ENCODE measurements around the gene NRXN3. TPM values are rescaled to one million over a fixed set of nuclear protein-coding genes. Genes with fewer than 3 reads are reported as not detected.

Gene NRXN3
- total RNA-seq, 1 experiment from 2014 or later, result 0.07 TPM

- no peaks in the 10 kb centered on the region for H3K36me3 ChIP-seq
- H3K27me3 ChIP-seq, result no peaks in the 10 kb centered on the region
- H3K9me3 ChIP-seq, result no peaks in the 10 kb centered on the region
- DNase-seq, result no peak
- H3K4me3 ChIP-seq, result no peak overlapping the region
Measured at GRCh38 chr14:79555429-79555828, 1385.3 kb downstream of the NRXN3 start.

- no peaks in the 10 kb centered on the region for H3K27me3 ChIP-seq
- no peak overlapping the region for H3K4me3 ChIP-seq
- H3K9me3 ChIP-seq, result no peaks in the 10 kb centered on the region
- no peak for DNase-seq
- H3K36me3 ChIP-seq, result no peaks in the 10 kb centered on the region
Measured at GRCh38 chr14:79557309-79557708, 1387.1 kb downstream of the NRXN3 start.

- no peaks in the 10 kb centered on the region for H3K27me3 ChIP-seq
Measured at GRCh38 chr14:79562185-79562584, 1392.0 kb downstream of the NRXN3 start.

GRCh38 chr14:79564371-79564770 lies 1394.2 kb downstream of the NRXN3 start:
- Histone ChIP-seq H3K36me3 (no peaks in the 10 kb centered on the region), H3K4me3 (no peak overlapping the region), H3K9me3 (no peaks in the 10 kb centered on the region), H3K27me3 (no peaks in the 10 kb centered on the region)
- DNase-seq, result no peak

More at GRCh38 chr14:79562185-79562584, 1392.0 kb downstream of the NRXN3 start:
- Histone ChIP-seq H3K9me3 (no peaks in the 10 kb centered on the region), H3K4me3 (no peak overlapping the region), H3K36me3 (no peaks in the 10 kb centered on the region)
- no peak for DNase-seq

- no peaks in the 10 kb centered on the region for H3K9me3 ChIP-seq
Measured at GRCh38 chr14:79567306-79567705, 1397.1 kb downstream of the NRXN3 start.

GRCh38 chr14:79568594-79568993 lies 1398.4 kb downstream of the NRXN3 start:
- DNase-seq, result no peak
- H3K36me3 ChIP-seq, result no peaks in the 10 kb centered on the region
- H3K27me3 ChIP-seq, result no peaks in the 10 kb centered on the region
- no peaks in the 10 kb centered on the region for H3K9me3 ChIP-seq
- no peak overlapping the region for H3K4me3 ChIP-seq

More at GRCh38 chr14:79567306-79567705, 1397.1 kb downstream of the NRXN3 start:
- no peak for DNase-seq
- Histone ChIP-seq H3K4me3 (no peak overlapping the region), H3K36me3 (no peaks in the 10 kb centered on the region), H3K27me3 (no peaks in the 10 kb centered on the region)

- no peaks in the 10 kb centered on the region for H3K36me3 ChIP-seq
- H3K9me3 ChIP-seq, result no peaks in the 10 kb centered on the region
- no peak for DNase-seq
- no peaks in the 10 kb centered on the region for H3K27me3 ChIP-seq
- no peak overlapping the region for H3K4me3 ChIP-seq
Measured at GRCh38 chr14:79569072-79569471, 1398.9 kb downstream of the NRXN3 start.

GRCh38 chr14:79570648-79571047 lies 1400.5 kb downstream of the NRXN3 start:
- Histone ChIP-seq H3K36me3 (no peaks in the 10 kb centered on the region), H3K4me3 (no peak overlapping the region), H3K9me3 (no peaks in the 10 kb centered on the region), H3K27me3 (no peaks in the 10 kb centered on the region)
- DNase-seq, result no peak

- DNase-seq, result no peak
- Histone ChIP-seq H3K4me3 (no peak overlapping the region), H3K36me3 (no peaks in the 10 kb centered on the region), H3K27me3 (no peaks in the 10 kb centered on the region), H3K9me3 (no peaks in the 10 kb centered on the region)
Measured at GRCh38 chr14:79571366-79571765, 1401.2 kb downstream of the NRXN3 start.

GRCh38 chr14:79573486-79573885 lies 1403.3 kb downstream of the NRXN3 start:
- Histone ChIP-seq H3K9me3 (no peaks in the 10 kb centered on the region), H3K4me3 (no peak overlapping the region), H3K27me3 (no peaks in the 10 kb centered on the region), H3K36me3 (no peaks in the 10 kb centered on the region)
- no peak for DNase-seq

- DNase-seq, result no peak
- Histone ChIP-seq H3K36me3 (no peaks in the 10 kb centered on the region), H3K4me3 (no peak overlapping the region), H3K27me3 (no peaks in the 10 kb centered on the region), H3K9me3 (no peaks in the 10 kb centered on the region)
Measured at GRCh38 chr14:79575032-79575431, 1404.9 kb downstream of the NRXN3 start.

- no peak for DNase-seq
- H3K9me3 ChIP-seq, result no peaks in the 10 kb centered on the region
- H3K36me3 ChIP-seq, result no peaks in the 10 kb centered on the region
- no peaks in the 10 kb centered on the region for H3K27me3 ChIP-seq
- H3K4me3 ChIP-seq, result no peak overlapping the region
Measured at GRCh38 chr14:79576424-79576823, 1406.3 kb downstream of the NRXN3 start.

GRCh38 chr14:79578470-79578869 lies 1408.3 kb downstream of the NRXN3 start:
- H3K4me3 ChIP-seq, result no peak overlapping the region
- no peaks in the 10 kb centered on the region for H3K27me3 ChIP-seq
- no peak for DNase-seq
- no peaks in the 10 kb centered on the region for H3K36me3 ChIP-seq
- no peaks in the 10 kb centered on the region for H3K9me3 ChIP-seq

GRCh38 chr14:79580414-79580813 lies 1410.2 kb downstream of the NRXN3 start:
- Histone ChIP-seq H3K36me3 (no peaks in the 10 kb centered on the region), H3K9me3 (no peaks in the 10 kb centered on the region), H3K27me3 (no peaks in the 10 kb centered on the region), H3K4me3 (no peak overlapping the region)
- DNase-seq, result no peak

GRCh38 chr14:79580906-79581305 lies 1410.7 kb downstream of the NRXN3 start:
- H3K36me3 ChIP-seq, result no peaks in the 10 kb centered on the region
- no peak overlapping the region for H3K4me3 ChIP-seq
- H3K9me3 ChIP-seq, result no peaks in the 10 kb centered on the region
- no peaks in the 10 kb centered on the region for H3K27me3 ChIP-seq
- no peak for DNase-seq

- no peak overlapping the region for H3K4me3 ChIP-seq
- no peaks in the 10 kb centered on the region for H3K36me3 ChIP-seq
- DNase-seq, result peak; percentile 55
- H3K9me3 ChIP-seq, result no peaks in the 10 kb centered on the region
- no peaks in the 10 kb centered on the region for H3K27me3 ChIP-seq
Measured at GRCh38 chr14:79581912-79582576, 1411.9 kb downstream of the NRXN3 start.

- no peaks in the 10 kb centered on the region for H3K36me3 ChIP-seq
- no peaks in the 10 kb centered on the region for H3K9me3 ChIP-seq
- peak; percentile 8 for DNase-seq
- H3K4me3 ChIP-seq, result no peak overlapping the region
- H3K27me3 ChIP-seq, result no peaks in the 10 kb centered on the region
Measured at GRCh38 chr14:79583738-79584408, 1413.7 kb downstream of the NRXN3 start.

GRCh38 chr14:79584679-79585078 lies 1414.5 kb downstream of the NRXN3 start:
- DNase-seq, result peak; percentile 38
- Histone ChIP-seq H3K27me3 (no peaks in the 10 kb centered on the region), H3K36me3 (no peaks in the 10 kb centered on the region), H3K4me3 (no peak overlapping the region), H3K9me3 (no peaks in the 10 kb centered on the region)

Data from MG63 (cell line).